ENCODE data around the gene ALPG.
A peak's percentile ranks its signal among the peaks of the same experiment; 100 is the strongest.
"Not testable (repeated sequence)": the region's sequence is repeated elsewhere in the genome, so short reads cannot be mapped to it uniquely, and the experiment has no call there.

ALPG gene

DNA sequence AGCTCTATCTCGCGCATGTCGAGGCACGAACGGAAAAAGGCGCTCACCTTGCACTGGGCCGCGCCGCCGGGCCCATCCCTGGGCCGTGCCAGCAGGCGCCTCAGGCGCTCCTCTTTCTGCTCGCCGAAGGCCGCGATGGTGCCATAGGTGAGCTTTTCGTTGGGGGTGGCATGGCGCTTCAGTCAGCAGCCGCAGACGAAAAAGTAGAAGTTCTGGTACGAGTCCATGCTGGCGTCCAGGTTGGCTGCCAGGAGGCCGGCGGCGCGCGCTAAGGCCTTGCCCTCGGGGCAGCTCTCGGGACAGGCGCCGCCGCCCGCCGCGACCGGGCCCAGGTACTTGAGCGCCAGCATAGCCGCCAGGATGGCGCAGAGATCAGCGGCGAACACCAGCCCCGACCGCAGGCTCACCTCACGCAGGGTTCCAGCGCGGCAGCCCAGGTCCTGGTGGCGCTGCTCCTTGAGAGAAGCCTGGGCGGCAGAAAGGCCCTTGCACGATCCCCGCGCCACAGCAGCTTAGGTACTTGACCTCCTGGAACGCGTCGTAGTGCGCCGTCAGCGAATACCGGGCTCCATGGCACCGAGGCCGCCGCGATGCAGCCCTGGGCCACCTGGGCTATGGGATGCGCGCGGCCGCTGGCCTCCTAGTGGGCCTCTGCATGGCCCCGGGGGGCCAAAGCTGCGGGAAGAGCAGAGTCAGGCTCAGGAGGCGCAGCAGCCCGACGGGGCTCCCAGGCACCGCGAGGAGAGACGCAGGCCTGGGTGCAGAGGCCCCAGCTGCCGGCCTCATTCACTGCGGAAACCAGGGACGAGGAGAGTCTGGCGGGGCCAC lies 12.8 kb downstream of the ALPG start:
- DNase-seq (ENCODE audit: low spot score): peak; percentile 12

- no peak for DNase-seq (ENCODE audit: low spot score)
These were observed 13.4 kb downstream of the ALPG start for GRCh38 chr2:232420073-232420454.

DNA sequence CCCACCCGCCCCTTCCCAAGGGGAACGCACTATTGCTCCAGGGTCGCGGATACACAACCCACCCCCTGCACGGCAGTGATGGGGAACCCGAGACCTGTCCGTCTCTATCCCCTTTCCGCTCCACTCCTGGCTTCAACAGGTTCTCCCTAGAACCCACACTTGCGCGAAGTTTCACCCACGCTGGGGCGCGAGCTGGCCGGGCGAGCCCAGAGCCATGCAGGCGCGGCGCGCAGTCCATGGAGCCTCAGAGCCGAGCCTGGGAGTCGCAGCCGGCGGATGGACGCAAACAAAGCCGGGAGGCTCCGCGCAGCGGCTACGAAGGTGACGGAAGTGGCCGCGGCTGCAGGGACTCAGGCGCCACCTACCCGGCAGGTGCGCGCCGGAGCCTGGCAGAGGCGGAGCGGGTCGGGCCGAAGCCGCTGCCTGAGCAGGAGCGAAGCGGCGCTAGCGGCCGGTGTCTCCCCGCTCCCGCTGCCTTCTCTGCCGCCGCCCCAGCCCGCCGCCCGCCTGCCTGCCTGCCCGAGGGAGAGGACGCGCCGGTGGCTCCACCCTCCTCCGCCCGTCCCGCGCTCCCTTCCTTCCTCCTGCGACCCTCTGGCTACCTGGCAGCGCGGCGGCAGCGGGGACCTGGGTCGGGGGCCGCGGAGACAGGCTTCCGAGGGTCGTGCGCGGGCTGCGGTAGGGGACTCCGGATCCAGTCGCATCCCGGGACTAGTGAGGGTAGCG lies 14.0 kb downstream of the ALPG start:
- DNase-seq (ENCODE audit: low spot score): peak; percentile 56

DNA sequence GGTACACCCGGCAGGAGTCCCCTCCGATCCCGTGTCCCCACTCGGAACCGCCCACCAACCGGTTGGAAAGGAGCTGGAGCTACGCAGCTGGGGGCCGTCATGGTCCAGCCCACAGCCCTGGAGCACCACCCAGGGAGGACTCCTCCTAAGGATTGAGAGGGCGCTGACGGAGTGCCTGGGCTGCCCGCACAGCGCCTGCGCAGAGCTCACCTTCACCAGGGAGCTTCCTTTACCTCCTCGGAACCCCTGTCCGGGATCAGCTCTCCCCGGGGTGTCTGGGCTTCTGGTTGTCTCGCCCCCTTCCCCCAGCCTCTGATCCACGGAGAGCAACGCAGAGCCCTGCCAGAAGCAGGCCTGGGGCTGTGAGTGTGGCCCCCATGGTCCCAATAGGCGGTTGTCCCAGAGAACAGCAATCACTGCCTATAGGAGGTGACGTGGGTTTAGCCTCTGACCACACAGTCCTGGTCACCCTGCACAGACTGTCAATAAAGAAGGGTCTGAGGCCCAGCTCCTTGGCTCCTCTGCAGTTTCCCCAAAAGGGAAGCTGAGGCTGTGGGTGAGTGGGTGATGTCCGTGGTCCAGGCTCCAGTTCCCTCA lies 14.6 kb downstream of the ALPG start:
- no peak for DNase-seq (ENCODE audit: low spot score)

- DNase-seq (ENCODE audit: low spot score): no peak
These were observed 15.4 kb downstream of the ALPG start for GRCh38 chr2:232422051-232422450.

DNA sequence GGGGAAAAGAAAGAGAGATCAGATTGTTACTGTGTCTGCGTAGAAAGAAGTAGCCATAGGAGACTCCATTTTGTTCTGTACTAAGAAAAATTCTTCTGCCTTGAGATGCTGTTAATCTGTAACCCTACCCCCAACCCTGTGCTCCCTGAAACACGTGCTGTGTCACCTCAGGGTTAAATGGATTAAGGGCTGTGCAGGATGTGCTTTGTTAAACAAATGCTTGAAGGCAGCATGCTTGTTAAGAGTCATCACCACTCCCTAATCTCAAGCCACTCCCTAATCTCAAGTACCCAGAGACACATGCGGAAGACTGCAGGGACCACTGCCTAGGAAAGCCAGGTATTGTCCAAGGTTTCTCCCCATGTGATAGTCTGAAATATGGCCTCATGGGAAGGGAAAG lies 16.4 kb downstream of the ALPG start:
- not testable (repeated sequence) for DNase-seq (ENCODE audit: low spot score)

- DNase-seq (ENCODE audit: low spot score): not testable (repeated sequence)
These were observed 16.8 kb downstream of the ALPG start for GRCh38 chr2:232423407-232423806.

DNA sequence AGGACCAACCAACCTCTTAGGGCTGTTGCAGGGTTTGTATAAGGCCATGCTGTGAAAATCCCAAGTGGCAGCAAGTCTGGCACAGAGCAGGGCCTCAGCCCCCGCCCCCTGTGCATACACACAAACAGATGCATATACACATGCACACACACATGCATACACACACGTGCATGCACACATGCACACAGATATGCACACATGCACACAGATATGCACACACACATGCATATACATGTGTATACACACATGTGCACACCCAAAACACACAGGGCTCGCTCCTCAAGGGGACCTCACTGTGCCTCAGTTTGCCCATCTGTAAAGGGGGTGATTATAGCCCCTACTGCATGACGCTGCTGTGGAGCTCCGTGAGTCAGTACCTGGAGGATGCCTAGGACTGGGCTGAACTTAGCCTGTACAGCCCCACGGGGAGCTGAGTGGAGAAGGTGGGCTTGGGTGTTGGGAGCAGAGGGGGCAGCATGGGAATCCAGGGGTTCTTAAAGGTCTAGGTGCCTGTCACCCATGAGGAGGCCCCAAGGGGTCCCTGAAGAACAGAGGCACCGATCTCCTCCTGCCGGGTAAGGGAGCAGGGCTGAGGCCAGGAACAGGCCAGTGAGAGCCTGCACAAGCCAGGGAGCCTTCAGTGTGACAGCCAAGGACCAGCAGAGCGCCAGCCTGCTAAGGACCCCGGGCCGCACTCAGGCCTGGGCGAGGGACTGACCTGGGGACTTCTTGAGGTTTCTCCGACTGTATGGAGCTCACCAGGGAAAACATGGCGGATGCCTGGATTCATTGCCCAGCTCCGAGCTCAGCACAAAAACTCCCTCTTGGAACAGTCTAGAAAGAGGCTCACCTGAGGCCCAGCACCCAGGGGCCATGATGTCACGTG lies 25.3 kb downstream of the ALPG start:
- DNase-seq (ENCODE audit: low spot score): no peak

DNA sequence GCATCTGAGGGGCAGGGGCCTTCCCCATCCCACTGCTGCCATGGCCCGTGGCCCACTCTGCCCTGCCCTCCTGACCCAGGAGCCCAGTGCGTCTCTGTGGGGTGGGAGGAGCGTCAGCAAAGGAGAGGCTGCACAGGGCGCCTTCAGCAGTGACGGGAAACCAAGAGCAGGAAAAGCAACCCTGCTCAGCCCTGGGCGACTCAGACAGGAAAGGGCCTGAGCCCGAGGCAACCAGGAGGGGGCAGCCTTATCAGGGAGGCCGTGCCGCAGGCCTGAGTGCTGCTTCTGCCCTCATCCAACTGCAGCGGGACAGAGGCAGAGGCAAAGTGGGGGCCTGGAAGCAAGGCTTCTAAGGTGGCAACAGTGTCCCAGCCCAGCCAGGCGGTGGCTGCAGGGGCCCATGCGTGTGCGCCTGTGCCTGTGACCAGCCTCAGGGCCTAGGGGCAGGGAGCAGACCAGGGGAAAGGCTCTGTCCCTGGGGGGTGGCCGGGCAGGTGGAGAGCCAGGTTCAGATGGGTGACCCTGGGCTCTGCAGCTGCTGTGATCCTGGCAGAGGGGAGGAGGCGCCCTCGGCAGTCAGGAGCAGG lies 26.0 kb downstream of the ALPG start:
- DNase-seq (ENCODE audit: low spot score): no peak

DNA sequence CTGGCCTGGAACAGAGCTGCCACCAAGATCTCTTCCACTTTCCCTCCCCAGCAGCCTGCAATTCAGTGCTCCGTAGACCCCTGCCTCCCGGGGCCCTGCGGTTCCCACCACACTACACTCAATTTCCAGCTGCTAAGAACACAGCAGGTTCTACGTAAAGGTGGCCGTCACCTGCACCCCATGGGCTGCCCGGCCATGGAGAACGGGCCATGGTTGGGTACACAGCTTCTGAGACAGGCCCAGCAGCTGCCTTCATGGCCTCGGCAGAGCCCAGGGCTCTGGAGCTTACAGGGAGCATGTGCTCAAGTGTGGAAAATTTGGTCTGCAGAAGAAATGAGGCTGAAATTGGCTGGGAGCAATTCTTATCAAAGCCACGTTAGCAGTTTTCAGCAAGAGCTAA lies 27.0 kb downstream of the ALPG start:
- not testable (repeated sequence) for DNase-seq (ENCODE audit: low spot score)

- DNase-seq (ENCODE audit: low spot score): peak; percentile 7
These were observed 27.4 kb downstream of the ALPG start for GRCh38 chr2:232434091-232434490.

DNA sequence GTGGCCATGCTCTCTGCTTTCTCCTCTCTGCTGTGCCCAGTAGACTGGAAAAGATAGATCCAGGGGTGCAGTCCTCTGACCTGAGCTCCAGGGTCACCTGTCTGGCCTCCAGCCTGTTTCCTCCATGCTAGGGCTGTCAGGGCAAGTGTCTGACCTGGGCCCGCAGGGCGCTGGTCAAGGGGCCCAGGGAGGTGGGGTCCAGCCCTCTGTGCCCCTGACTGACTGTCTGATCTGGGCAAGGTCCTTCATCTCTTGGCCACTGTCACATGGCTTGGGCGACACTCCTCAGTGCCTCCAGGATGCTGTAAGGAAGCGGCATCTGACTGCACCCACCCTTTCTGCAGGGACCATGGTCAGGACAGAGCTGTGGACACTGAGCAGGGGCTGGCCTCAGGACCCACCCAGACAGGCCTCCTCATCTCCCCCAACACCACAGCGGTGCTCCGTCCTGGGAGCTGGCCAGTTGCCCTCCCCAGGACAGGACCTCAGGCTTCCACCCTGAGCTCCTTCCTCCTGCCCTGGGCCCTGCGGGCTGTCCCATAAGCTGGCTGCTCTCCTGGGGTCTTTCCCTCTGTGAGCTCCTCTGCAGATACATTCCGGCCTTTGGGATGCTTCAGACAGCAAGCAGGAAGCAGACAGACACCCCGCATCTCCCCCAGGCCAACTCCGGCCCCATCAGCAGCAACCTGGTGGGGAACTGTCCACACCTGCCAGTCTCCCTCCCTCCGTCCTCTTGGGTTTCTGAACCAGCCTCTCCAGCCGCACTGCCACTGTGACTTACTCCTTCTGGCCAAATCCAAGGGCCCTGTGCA lies 28.1 kb downstream of the ALPG start:
- DNase-seq (ENCODE audit: low spot score): peak; percentile 11

DNA sequence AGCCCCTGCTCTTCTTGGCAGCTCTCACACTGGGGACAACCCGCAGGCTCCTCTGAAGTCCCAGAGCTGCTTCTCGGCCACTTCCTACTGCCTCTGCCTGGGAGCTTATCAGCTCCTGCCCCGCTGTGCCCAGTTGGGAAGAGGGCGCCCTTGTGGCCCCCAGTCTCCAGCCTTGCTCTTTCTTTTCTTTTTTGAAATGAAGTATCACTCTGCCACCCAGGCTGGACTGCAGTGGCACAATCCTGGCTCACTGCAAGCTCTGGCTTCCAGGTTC lies 28.7 kb downstream of the ALPG start:
- peak; percentile 11 for DNase-seq (ENCODE audit: low spot score)

DNA sequence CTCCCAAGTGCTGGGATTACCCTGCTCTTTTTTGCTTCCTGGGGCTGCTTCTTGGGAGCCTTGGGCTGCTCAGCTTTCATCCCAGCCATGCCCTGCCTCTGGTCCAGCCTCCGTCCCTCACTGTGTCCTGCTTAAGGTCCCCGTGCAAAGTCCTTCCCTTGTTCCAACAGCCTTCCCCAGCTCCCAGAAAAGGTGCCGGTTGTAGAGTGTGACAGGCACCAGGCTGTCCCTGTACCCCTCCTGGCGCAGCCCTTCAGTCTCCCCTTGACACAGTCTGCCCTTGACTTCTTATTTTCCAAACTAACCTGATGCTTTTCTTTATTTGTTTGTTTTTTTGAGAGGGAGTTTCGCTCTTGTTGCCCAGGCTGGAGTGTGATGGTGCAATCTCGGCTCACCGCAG lies 29.2 kb downstream of the ALPG start:
- DNase-seq (ENCODE audit: low spot score): peak; percentile 4

- DNase-seq (ENCODE audit: low spot score): peak; percentile 23
These were observed 29.9 kb downstream of the ALPG start for GRCh38 chr2:232436381-232437194.

DNA sequence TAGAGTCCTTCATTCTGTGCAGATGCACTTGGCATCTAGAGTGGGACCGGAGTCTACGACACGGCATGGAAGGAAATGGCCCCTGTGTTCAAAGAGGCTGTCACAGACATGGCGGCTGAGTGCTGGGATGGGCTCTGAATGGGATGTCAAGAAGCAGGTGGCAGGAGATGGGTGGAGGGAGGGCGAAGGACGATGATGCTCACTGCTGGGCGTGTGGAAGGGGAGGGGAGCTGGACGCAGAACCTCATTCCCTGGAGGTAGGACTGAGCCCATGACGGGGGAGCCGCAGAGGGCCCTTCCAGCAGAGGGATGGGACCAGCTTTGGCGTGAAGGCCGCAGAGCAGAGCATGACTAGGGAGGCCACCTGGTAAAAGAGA lies 30.5 kb downstream of the ALPG start:
- no peak for DNase-seq (ENCODE audit: low spot score)

DNA sequence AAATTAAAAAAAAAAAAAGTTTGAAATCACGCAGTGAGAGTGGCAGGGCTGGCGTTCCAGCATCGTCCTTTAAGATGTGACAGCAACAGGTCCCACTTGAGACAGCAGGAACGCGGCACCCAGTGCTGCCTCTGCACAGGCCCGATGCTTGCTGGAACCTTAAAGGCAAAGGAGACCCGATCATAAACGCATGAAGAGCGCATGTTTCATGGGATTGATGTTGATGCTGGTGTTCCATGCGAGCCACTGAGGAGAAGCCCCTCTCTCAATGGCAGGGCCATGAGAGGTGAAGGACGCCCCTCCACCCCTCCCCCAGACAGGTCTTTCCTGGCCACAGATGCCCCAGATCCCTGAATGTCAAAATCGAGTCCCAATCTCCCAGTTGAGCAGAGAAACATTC lies 31.4 kb downstream of the ALPG start:
- DNase-seq (ENCODE audit: low spot score): no peak

DNA sequence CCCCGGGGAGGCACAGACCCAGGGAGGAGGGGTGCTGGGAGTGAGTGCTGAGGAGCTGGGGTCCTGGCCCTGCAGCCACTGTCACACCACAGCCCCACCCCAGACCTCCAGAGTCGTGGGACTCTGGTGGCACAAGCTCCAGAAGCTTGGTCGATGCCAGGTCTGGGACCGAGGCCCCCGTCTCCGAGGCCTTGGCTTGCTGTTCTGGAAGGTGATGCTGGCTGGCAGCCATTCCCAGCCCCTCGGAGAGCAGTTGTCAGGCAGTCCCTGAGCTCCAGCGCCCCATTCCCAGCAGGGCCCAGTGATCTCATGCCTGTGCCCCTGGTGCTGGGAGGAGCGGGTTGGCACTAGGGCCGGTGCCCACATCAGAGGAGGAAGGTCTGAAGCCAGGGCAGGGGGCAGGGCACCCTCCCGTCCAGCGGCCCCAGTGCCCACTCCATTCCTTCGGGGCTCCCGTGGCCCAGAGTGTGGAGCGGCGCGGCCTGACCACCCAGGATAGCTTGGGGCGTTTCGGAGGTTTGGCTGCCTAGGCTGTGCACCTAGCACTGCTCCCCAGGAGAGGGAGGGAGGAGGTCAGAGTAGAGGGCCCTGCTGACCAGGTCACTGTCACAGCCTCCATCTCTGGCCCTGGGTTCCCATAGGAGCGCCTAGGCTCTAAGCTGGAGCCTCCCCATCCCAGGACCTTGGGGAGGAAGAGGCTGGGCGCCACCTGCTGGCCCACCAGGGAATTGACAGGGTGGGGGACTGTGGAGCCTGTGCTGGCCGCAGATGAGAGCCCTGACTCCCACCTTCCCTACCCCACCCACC lies 32.5 kb downstream of the ALPG start:
- no peak for DNase-seq (ENCODE audit: low spot score)

- no peak for DNase-seq (ENCODE audit: low spot score)
These were observed 33.1 kb downstream of the ALPG start for GRCh38 chr2:232439758-232440135.
